Keratinocyte (primary cell): ENCODE results near the gene RIT1.

Experiments used
- EZH2 ChIP-seq: IDR thresholded peaks from one replicate; pipeline ENCODE4 v1.6.1; 2012; ENCODE audit warnings: inconsistent platforms, mild to moderate bottlenecking, low read length, moderate library complexity
- TF ChIP-seq, protein P1 (sequence below), 3 experiments: IDR thresholded peaks in 1 of 3; conservative IDR thresholded peaks in 1 of 3; optimal IDR thresholded peaks in 1 of 3; 2 replicates in 2 of 3; 3 replicates in 1 of 3; pipeline versions ENCODE3 to v1.5.1; 2011; ENCODE audit warnings: low read length in 3 of 3, mild to moderate bottlenecking in 3 of 3, moderate library complexity in 2 of 3, control low read depth in 1 of 3, inconsistent platforms in 1 of 3; ENCODE audit not compliant: insufficient read depth in 2 of 3; ENCODE audit errors: extremely low read depth in 1 of 3

DNA sequence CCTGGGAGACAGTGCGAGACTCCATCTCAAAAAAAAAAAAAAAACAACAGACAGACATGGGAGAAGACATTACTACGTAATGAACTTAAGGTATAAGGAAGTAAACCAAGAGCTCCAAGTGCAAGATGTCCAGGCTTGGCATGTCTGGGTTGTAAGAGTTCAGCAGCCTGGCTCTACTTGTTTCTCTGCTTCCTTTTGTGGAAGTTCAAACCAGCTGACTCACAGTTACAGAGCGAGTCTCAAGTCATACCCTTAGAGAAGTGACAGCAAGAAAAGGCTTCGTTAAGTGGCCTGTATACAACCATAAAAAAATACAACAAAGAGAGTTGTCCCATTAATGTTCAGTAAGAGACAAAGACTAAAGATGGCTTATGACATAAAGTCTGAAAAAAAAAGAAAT, 1.3 kb downstream of the RIT1 start:
- TF ChIP-seq, protein P1, sequence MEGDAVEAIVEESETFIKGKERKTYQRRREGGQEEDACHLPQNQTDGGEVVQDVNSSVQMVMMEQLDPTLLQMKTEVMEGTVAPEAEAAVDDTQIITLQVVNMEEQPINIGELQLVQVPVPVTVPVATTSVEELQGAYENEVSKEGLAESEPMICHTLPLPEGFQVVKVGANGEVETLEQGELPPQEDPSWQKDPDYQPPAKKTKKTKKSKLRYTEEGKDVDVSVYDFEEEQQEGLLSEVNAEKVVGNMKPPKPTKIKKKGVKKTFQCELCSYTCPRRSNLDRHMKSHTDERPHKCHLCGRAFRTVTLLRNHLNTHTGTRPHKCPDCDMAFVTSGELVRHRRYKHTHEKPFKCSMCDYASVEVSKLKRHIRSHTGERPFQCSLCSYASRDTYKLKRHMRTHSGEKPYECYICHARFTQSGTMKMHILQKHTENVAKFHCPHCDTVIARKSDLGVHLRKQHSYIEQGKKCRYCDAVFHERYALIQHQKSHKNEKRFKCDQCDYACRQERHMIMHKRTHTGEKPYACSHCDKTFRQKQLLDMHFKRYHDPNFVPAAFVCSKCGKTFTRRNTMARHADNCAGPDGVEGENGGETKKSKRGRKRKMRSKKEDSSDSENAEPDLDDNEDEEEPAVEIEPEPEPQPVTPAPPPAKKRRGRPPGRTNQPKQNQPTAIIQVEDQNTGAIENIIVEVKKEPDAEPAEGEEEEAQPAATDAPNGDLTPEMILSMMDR (optimal IDR thresholded peaks at IDR 0.05 in 1 of 3, IDR thresholded peaks at IDR 0.05 in 1 of 3, conservative IDR thresholded peaks at IDR 0.05 in 1 of 3; ENCODE audit: extremely low read depth in 1 of 3, insufficient read depth in 2 of 3, low read length in 3 of 3) = no peak
- TF ChIP-seq EZH2 = no peak
